DLD1 (cell line): ENCODE results near the gene MAZ.
"Not testable (repeated sequence)": the region's sequence is repeated elsewhere in the genome, so short reads cannot be mapped to it uniquely, and the experiment has no call there.

Experiments used
- in situ Hi-C: cut with HindIII; loops from 2 replicates; pipeline ENCODE4 v1.10.0; 2017; ENCODE audit warnings: low sequenced_read_pairs

Gene MAZ

GRCh38 chr16:29784157-29784556 is 22.2 kb upstream of the MAZ start:
- in situ Hi-C loops: no loop called here

- in situ Hi-C loops: no loop called here
Measured at GRCh38 chr16:29784901-29785500, 21.3 kb upstream of the MAZ start.

GRCh38 chr16:29787155-29787554 is 19.2 kb upstream of the MAZ start:
- in situ Hi-C loops: not testable (repeated sequence)

GRCh38 chr16:29789775-29790182 is 16.6 kb upstream of the MAZ start:
- in situ Hi-C loops: no loop called here

- in situ Hi-C loops: no loop called here
Measured at GRCh38 chr16:29790183-29790948, 16.0 kb upstream of the MAZ start, which contains the start of gene KIF22. Gene KIF22 (plus strand): TSS chr16:29790751. CDS start chr16:29790760, 9 bp downstream.

- in situ Hi-C loops: no loop called here
Measured at GRCh38 chr16:29790949-29791844, 15.1 kb upstream of the MAZ start.

GRCh38 chr16:29791845-29792807 is 14.2 kb upstream of the MAZ start:
- in situ Hi-C loops: no loop called here

- in situ Hi-C loops: not testable (repeated sequence)
Measured at GRCh38 chr16:29793153-29793552, 13.2 kb upstream of the MAZ start.

- in situ Hi-C loops: no loop called here
Measured at GRCh38 chr16:29794231-29794710, 12.1 kb upstream of the MAZ start.

GRCh38 chr16:29802416-29802935 is 3.9 kb upstream of the MAZ start:
- in situ Hi-C loops: no loop called here

GRCh38 chr16:29804020-29804419 is 2.3 kb upstream of the MAZ start:
- in situ Hi-C loops: no loop called here

- in situ Hi-C loops: no loop called here
Measured at GRCh38 chr16:29804455-29805231, 1.7 kb upstream of the MAZ start.

GRCh38 chr16:29805232-29806098 is 864 bp upstream of the MAZ start:
- in situ Hi-C loops: no loop called here

GRCh38 chr16:29806641-29807425 is 504 bp downstream of the MAZ start:
- in situ Hi-C loops: no loop called here

- in situ Hi-C loops: no loop called here
Measured at GRCh38 chr16:29807426-29808218, 1.3 kb downstream of the MAZ start.

- in situ Hi-C loops: no loop called here
Measured at GRCh38 chr16:29808219-29808900, 2.0 kb downstream of the MAZ start.
